ENCODE measurements around the gene SLC35B4.

SLC35B4 gene

DNA sequence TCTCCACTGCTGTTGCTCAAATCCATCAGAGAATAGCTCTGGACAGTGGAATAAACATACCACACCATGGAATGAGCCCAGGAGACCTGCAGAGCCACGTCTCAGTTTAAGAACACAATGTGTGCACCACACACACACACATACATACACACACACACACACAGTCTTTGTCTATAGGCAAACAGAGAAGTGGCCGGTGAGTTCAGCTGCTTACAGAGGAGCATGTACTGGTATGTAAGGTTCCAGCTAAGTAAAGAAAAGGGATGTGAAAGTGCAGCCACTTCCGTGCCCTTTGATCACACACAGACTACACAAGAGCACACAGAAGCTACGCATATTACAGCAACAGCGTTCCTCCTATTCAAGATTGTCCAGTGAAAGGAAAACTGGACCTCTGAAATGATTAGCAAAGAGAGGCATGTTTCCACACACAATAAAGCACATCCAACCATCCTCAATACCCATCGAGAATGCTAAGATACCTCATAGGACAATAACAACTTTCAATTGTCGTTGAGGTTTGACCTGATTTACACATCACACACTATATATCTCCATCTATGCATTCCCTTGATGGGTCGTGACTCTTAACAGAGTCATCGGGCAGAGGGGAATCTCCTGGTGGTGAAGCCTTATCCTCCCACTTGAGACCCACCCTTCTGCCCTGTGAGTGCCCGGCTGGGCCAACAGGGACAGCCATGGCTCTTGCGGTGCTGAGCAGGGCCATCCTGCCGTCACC, 23.6 kb downstream of the SLC35B4 start:
- no peak for DNase-seq

GRCh38 chr7:134290286-134290685, 26.4 kb downstream of the SLC35B4 start:
- no peak for DNase-seq

- DNase-seq: no peak
These were observed 26.9 kb downstream of the SLC35B4 start for GRCh38 chr7:134289841-134290240.

GRCh38 chr7:134289423-134289822, 27.3 kb downstream of the SLC35B4 start:
- DNase-seq: no peak

DNA sequence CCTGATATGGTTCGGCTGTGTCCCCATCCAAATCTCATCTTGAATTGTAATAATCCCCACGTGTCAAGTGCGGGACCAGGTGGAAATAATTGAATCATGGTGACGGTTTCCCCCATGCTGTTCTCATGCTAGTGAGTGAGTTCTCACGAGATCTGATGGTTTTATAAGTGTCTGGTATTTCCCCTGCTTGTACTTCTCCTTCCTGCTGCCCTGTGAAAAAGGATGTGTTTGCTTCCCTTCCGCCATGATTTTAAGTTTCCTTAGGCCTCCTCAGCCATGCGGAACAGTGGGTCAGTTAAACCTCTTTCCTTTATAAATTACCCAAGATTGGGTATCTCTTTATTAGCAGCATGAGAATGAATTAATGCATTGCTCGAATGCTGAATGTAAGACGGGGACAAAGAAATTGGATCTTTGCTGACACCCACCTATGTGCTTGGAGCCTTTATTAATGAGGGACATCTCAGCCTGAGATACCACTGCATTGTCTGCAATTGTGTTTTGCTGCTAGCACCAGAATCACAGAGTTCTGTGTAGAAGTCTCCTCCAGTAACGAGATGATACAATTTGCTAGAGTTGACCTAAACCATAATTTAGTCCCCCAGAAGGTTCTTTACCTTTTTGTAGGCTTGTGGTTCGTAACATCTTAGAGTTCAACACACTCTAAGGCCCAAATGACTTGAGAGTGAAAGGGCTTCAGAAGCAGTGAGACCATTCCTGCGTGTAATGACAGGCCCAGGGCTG, 28.6 kb downstream of the SLC35B4 start:
- no peak for DNase-seq

GRCh38 chr7:134284952-134285351, 31.8 kb downstream of the SLC35B4 start:
- DNase-seq: no peak

GRCh38 chr7:134284011-134284410, 32.7 kb downstream of the SLC35B4 start:
- DNase-seq: no peak

- no peak for DNase-seq
These were observed 36.2 kb downstream of the SLC35B4 start for GRCh38 chr7:134280508-134280907.

- DNase-seq: no peak
These were observed 36.8 kb downstream of the SLC35B4 start for GRCh38 chr7:134279898-134280297.

GRCh38 chr7:134279336-134279735, 37.4 kb downstream of the SLC35B4 start:
- DNase-seq: no peak

- DNase-seq: no peak
These were observed 38.1 kb downstream of the SLC35B4 start for GRCh38 chr7:134278502-134279153.

- DNase-seq: no peak
These were observed 39.8 kb downstream of the SLC35B4 start for GRCh38 chr7:134276951-134277350.

- DNase-seq: no peak
These were observed 54.4 kb downstream of the SLC35B4 start for GRCh38 chr7:134262322-134262721.

GRCh38 chr7:134255814-134256213, 60.9 kb downstream of the SLC35B4 start:
- no peak for DNase-seq

GRCh38 chr7:134254311-134254710, 62.4 kb downstream of the SLC35B4 start:
- DNase-seq: no peak

DNA sequence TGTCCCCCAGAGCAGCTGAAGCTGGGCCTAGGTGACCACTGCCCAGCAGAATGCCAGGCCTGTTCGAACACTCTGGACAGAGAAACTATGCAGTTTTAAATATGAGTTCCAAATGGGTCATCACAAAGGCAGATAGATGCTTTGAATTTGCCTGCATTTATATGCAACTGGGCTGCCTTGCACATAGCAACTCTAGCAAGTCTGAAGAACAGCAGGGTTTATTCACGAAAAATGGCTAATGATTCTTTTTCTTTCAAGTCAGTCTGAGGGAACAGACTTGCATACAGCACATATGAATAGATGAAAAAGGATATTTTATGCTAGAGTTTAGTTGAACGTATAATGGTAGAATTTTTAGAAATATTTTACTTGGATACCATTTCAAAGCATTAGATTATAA, 68.5 kb downstream of the SLC35B4 start:
- no peak for DNase-seq

GRCh38 chr7:134246761-134247160, 70.0 kb downstream of the SLC35B4 start:
- DNase-seq: no peak

DNA sequence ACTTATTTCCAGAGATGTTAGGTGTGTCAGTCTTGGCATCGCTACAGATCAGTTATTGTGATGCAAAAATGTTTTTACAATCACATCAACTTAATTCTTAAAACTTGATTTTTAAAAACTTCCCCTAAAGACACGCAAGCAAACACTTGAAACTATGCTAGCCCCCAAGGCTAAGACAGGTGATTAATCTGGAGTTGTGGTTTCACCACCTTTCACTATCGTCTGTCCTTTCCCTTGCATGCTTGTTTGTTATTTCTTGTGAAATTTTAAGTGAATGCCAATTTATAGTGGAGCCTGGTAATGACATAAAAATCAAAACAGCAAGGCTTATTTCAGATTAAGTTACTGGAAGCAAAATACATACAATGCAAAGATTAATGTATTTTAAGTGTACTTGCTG, 70.4 kb downstream of the SLC35B4 start:
- no peak for DNase-seq

GRCh38 chr7:134245253-134245652, 71.5 kb downstream of the SLC35B4 start:
- no peak for DNase-seq

Data from right kidney (tissue), 1 donor.